RPMI7951 (cell line): ENCODE data around the gene CT47A1. TPM values are rescaled to one million over a fixed set of nuclear protein-coding genes. Genes with fewer than 3 reads are reported as not detected.
A peak's percentile ranks its signal among the peaks of the same experiment; 100 is the strongest.
"Not testable (repeated sequence)": the region's sequence is repeated elsewhere in the genome, so short reads cannot be mapped to it uniquely, and the experiment has no call there.

Experiments
- DNase-seq: peaks from one replicate; pipeline ENCODE4 v3.0.0-alpha.2; 2012; ENCODE audit warnings: low read depth
- total RNA-seq: library from RNA; depleted of rRNA; stranded (reverse); fragments of >200 nt; shearing (Covaris generic); gene quantifications from 2 replicates; pipeline ENCODE4 v1.2.3, GENCODE V29; 2014; rRNA removed

Gene CT47A1
- not detected in 2 replicates for total RNA-seq

DNA sequence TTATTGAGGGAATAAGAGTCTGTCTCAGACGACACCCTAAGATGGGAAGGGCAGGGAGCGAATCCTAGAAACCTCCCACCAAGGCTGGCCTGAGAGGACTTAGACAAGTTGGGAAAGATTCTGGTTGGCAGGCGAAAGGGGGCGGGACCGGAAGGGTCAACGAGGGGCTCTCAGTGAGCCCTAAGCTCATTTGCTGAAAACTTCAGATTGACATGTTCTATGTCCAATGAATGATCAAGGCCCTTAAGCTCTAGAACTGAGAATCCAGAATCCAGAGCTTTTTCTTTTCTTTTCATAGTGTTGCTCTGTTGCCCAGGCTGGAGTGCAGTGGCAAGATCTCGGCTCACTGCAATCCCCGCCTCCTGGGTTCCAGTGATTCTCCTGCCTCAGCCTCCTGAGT lies at the start of gene CT47A1:
TSS of gene CT47A1 (minus strand) at position 101 of the 400 bp plus-strand sequence. CDS start 231 bp downstream, outside the sequence.
- DNase-seq = not testable (repeated sequence)

- DNase-seq = no peak
Measured at GRCh38 chrX:121032531-121032930, 47.0 kb upstream of the CT47A1 start.

GRCh38 chrX:121030083-121030482 lies 44.5 kb upstream of the CT47A1 start:
- no peak for DNase-seq

- DNase-seq = no peak
Measured at GRCh38 chrX:121028419-121028818, 42.9 kb upstream of the CT47A1 start.

DNA sequence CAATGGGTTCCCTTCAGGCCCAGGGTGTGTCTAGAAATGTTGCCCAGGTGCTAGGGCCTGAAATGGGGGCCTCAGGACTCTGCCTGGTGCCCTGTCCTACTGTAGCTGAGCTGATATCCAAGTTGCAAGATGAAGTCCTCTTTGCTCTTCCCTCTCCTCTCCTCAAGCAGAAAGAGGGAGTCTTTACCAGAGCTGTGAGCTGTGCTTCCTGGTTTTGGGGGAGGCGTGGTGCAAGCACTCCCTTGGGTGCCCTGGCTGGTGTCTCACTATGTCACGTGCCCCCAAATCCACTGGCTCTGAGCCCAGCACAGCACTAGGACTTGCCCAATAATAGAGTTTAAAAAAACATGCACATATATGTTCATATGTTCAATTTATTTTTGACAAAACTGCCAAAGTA lies 29.3 kb upstream of the CT47A1 start:
- no peak for DNase-seq

DNA sequence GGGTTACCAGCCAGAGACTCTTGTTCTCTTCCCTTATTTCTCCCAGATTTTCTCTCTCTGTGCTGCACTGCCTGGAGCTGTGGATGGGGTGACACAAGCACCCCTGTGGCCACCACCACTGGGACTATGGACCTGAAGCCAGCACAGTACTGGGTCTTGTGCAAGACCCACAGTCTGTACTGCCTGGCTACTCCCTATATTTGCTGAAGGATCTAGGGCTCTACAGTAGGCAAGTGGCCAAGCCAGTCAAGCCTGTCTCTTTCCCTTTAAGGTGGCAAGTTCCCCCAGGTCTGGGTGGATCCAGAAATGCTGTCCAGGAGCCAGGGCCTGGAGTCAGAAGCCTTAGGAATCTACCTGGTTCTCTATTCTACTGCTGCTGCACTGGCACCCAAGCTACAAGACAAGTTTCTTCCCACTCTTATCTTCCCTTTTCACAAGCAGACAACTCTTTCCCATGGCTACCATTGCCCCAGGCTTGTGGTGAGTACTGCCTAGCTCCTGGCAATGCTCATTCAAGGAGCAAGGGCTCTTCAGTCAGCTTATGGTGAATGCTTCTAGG lies 28.4 kb upstream of the CT47A1 start:
- DNase-seq = no peak

DNA sequence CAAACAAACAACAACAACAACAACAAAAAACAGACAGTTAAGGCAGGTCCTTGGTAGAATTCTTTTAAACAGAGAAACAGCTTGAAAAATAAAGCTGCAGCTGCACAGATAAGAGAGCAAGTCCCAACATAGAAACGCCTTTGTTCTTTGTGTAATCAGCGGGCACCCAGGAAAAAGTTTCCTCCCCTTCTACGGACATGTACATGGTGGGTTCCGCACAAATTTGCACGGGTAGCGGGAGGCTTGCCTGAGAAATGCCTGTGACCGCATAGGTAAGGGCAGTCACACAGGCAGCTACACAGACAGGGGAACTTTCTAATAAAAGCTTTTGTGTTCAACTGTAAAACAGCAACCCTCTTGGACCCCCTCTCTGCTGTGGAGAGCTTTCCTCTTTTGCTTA lies 25.7 kb upstream of the CT47A1 start:
- DNase-seq = peak; percentile 2

- peak; percentile 13 for DNase-seq
Measured at GRCh38 chrX:121010218-121010617, 24.7 kb upstream of the CT47A1 start.

DNA sequence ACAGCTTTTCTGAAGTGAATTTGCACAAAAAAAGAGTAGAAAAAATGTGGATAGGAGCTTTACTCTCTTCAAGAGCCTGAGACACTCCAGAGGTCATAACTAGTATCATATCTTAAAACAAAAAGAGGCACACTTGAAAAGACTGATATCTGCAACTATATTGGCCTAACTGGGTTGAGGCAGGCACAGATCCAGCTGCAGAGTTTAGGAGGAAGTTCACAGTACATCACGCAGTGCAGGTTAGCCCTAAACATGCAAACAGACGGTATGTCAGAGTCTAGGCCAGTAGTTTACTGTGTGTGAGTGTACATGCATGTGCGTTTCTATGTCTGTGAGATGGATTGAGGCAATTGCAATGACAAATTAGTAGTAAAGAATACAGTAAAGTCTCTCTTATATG lies 24.2 kb upstream of the CT47A1 start:
- DNase-seq = no peak

- DNase-seq = no peak
Measured at GRCh38 chrX:121008920-121009319, 23.4 kb upstream of the CT47A1 start.

GRCh38 chrX:121000589-121000988 lies 15.0 kb upstream of the CT47A1 start:
- peak; percentile 24 for DNase-seq

DNA sequence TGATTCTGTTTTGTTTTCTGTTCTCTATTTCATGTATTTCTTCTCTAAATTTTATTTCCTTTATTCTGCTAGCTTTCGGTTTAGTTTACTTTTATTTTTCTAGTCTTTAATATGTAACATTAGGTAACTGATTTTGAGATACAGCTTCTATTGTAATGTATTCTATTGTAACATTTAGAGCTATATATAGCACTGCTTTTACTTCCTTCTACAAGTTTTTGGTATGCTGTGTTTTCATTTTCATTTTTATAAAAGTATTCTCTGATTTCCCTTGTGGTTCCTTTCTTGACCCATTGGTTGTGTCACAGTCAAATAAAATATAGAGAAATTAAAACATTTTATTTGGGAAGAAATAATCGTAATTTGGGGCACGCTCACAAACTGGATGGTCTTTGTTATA lies 13.9 kb upstream of the CT47A1 start:
- no peak for DNase-seq

- DNase-seq = not testable (repeated sequence)
Measured at GRCh38 chrX:120956500-120956899, 29.1 kb downstream of the CT47A1 start, which contains the start of gene CT47A7. Gene CT47A7, minus strand, starts transcription at chrX:120956600. Its CDS starts 255 bp downstream, at chrX:120956345.

Other genes with a start within 250 kb of the CT47A1 start
- gene CT47B1, start 109.9 kb downstream of the CT47A1 start, total RNA-seq = not detected in 2 replicates
- gene CT47A11, start 48.6 kb downstream of the CT47A1 start, total RNA-seq = not detected in 2 replicates
- not detected in 2 replicates for gene CT47A10, start 43.7 kb downstream of the CT47A1 start, total RNA-seq
- not detected in 2 replicates for gene CT47A9, start 38.9 kb downstream of the CT47A1 start, total RNA-seq
- gene CT47A8, start 34.0 kb downstream of the CT47A1 start, total RNA-seq = not detected in 2 replicates
- not detected in 2 replicates for gene CT47A7, start 29.2 kb downstream of the CT47A1 start, total RNA-seq
- not detected in 2 replicates for gene CT47A6, start 24.3 kb downstream of the CT47A1 start, total RNA-seq
- not detected in 2 replicates for gene CT47A5, start 19.4 kb downstream of the CT47A1 start, total RNA-seq
- gene CT47A4, start 14.6 kb downstream of the CT47A1 start, total RNA-seq = not detected in 2 replicates
- gene CT47A3, start 9.7 kb downstream of the CT47A1 start, total RNA-seq = not detected in 2 replicates
- gene CT47A2, start 4.8 kb downstream of the CT47A1 start, total RNA-seq = not detected in 2 replicates
- 1.4 and 2.1 TPM in 2 replicates for gene GLUD2, start 61.9 kb upstream of the CT47A1 start, total RNA-seq